ENCODE results near the gene MBD3L3.
"Not testable (repeated sequence)": the region's sequence is repeated elsewhere in the genome, so short reads cannot be mapped to it uniquely, and the experiment has no call there.

GRCh38 chr19:7030278-7030677, 28.2 kb downstream of the MBD3L3 start, which contains the start of gene MBD3L5:
- TF ChIP-seq CTCF (IDR thresholded peaks at IDR 0.05; ENCODE audit: extremely low read depth in 1 of 2, insufficient read depth in 1 of 2, low read depth in 1 of 2, low read length in 2 of 2); POLR2A (IDR thresholded peaks at IDR 0.05; ENCODE audit: low read depth, low read length); MAX (IDR thresholded peaks at IDR 0.05; ENCODE audit: insufficient read depth, insufficient read length): not testable (repeated sequence)

All from endothelial cell of umbilical vein (primary cell).